HepG2 (cell line): ENCODE measurements around the gene METTL13.

ENCODE experiments used
- KAT2B ChIP-seq: fragments of 150-350 bp; IDR thresholded peaks from 2 replicates; pipeline ENCODE4 v1.6.1; 2014; ENCODE audit warnings: low read depth, low read length, borderline replicate concordance
- RNF219 ChIP-seq: sonication (generic); formaldehyde crosslinking; IDR thresholded peaks from 2 replicates; pipeline ENCODE4 v1.5.0; 2020; ENCODE audit warnings: mild to moderate bottlenecking, missing genetic modification reagents
- SP2 ChIP-seq: sonication (generic); formaldehyde crosslinking; IDR thresholded peaks from 2 replicates; pipeline ENCODE4 v1.5.1; 2020; ENCODE audit warnings: mild to moderate bottlenecking, missing genetic modification reagents
- TOE1 ChIP-seq: sonication (generic); formaldehyde crosslinking; IDR thresholded peaks from 2 replicates; pipeline ENCODE4 v1.4.0; 2020; ENCODE audit warnings: mild to moderate bottlenecking, missing genetic modification reagents
- ZKSCAN5 ChIP-seq: sonication (generic); formaldehyde crosslinking; IDR thresholded peaks from 2 replicates; pipeline ENCODE4 v1.5.1; 2020; ENCODE audit warnings: mild to moderate bottlenecking, missing genetic modification reagents
- ZMYM3 ChIP-seq: sonication (generic); formaldehyde crosslinking; IDR thresholded peaks from 2 replicates; pipeline ENCODE4 v1.5.1; 2020; ENCODE audit warnings: mild to moderate bottlenecking, missing genetic modification reagents
- ZNF207 ChIP-seq: fragments of 450-650 bp; IDR thresholded peaks from 2 replicates; pipeline ENCODE4 v1.6.1; 2016; ENCODE audit warnings: antibody characterized with exemption, borderline replicate concordance
- ZNF747 ChIP-seq: sonication (generic); formaldehyde crosslinking; IDR thresholded peaks from 2 replicates; pipeline ENCODE4 v1.8.1; 2023; ENCODE audit warnings: missing genetic modification reagents, mild to moderate bottlenecking, borderline replicate concordance
- TF ChIP-seq, protein P1 (sequence below): sonication (generic); formaldehyde crosslinking; IDR thresholded peaks from 2 replicates; pipeline ENCODE4 v1.5.0; 2020; ENCODE audit warnings: mild to moderate bottlenecking, missing genetic modification reagents, moderate library complexity
- TF ChIP-seq, protein P2 (sequence below): sonication (generic); formaldehyde crosslinking; IDR thresholded peaks from 2 replicates; pipeline ENCODE4 v1.4.0; 2020; ENCODE audit warnings: missing genetic modification reagents
- TF ChIP-seq, protein P3 (sequence below): sonication (generic); formaldehyde crosslinking; IDR thresholded peaks from 2 replicates; pipeline ENCODE4 v1.4.0; 2020; ENCODE audit warnings: missing genetic modification reagents
- TF ChIP-seq, protein P4 (sequence below), 2 experiments: sonication (generic) in 1 of 2; formaldehyde crosslinking in 1 of 2; IDR thresholded peaks; 2 replicates each; pipeline versions ENCODE4 v1.4.0 to v1.6.1; 2018 to 2020; ENCODE audit warnings: missing genetic modification reagents in 2 of 2, borderline replicate concordance in 1 of 2, low read depth in 1 of 2, mild to moderate bottlenecking in 1 of 2, missing biosample characterization in 1 of 2

- TF ChIP-seq TOE1 (CRISPR knock-in tag) (no peak), ZMYM3 (CRISPR knock-in tag) (no peak), SP2 (CRISPR knock-in tag) (no peak), KAT2B (no peak), ZNF747 (CRISPR knock-in tag) (no peak), ZNF207 (no peak), RNF219 (CRISPR knock-in tag) (no peak), ZKSCAN5 (CRISPR knock-in tag) (no peak)
- TF ChIP-seq, protein P1, sequence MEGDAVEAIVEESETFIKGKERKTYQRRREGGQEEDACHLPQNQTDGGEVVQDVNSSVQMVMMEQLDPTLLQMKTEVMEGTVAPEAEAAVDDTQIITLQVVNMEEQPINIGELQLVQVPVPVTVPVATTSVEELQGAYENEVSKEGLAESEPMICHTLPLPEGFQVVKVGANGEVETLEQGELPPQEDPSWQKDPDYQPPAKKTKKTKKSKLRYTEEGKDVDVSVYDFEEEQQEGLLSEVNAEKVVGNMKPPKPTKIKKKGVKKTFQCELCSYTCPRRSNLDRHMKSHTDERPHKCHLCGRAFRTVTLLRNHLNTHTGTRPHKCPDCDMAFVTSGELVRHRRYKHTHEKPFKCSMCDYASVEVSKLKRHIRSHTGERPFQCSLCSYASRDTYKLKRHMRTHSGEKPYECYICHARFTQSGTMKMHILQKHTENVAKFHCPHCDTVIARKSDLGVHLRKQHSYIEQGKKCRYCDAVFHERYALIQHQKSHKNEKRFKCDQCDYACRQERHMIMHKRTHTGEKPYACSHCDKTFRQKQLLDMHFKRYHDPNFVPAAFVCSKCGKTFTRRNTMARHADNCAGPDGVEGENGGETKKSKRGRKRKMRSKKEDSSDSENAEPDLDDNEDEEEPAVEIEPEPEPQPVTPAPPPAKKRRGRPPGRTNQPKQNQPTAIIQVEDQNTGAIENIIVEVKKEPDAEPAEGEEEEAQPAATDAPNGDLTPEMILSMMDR (CRISPR knock-in tag): no peak
- TF ChIP-seq, protein P2, sequence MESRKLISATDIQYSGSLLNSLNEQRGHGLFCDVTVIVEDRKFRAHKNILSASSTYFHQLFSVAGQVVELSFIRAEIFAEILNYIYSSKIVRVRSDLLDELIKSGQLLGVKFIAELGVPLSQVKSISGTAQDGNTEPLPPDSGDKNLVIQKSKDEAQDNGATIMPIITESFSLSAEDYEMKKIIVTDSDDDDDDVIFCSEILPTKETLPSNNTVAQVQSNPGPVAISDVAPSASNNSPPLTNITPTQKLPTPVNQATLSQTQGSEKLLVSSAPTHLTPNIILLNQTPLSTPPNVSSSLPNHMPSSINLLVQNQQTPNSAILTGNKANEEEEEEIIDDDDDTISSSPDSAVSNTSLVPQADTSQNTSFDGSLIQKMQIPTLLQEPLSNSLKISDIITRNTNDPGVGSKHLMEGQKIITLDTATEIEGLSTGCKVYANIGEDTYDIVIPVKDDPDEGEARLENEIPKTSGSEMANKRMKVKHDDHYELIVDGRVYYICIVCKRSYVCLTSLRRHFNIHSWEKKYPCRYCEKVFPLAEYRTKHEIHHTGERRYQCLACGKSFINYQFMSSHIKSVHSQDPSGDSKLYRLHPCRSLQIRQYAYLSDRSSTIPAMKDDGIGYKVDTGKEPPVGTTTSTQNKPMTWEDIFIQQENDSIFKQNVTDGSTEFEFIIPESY (CRISPR knock-in tag): no peak
- TF ChIP-seq, protein P3, sequence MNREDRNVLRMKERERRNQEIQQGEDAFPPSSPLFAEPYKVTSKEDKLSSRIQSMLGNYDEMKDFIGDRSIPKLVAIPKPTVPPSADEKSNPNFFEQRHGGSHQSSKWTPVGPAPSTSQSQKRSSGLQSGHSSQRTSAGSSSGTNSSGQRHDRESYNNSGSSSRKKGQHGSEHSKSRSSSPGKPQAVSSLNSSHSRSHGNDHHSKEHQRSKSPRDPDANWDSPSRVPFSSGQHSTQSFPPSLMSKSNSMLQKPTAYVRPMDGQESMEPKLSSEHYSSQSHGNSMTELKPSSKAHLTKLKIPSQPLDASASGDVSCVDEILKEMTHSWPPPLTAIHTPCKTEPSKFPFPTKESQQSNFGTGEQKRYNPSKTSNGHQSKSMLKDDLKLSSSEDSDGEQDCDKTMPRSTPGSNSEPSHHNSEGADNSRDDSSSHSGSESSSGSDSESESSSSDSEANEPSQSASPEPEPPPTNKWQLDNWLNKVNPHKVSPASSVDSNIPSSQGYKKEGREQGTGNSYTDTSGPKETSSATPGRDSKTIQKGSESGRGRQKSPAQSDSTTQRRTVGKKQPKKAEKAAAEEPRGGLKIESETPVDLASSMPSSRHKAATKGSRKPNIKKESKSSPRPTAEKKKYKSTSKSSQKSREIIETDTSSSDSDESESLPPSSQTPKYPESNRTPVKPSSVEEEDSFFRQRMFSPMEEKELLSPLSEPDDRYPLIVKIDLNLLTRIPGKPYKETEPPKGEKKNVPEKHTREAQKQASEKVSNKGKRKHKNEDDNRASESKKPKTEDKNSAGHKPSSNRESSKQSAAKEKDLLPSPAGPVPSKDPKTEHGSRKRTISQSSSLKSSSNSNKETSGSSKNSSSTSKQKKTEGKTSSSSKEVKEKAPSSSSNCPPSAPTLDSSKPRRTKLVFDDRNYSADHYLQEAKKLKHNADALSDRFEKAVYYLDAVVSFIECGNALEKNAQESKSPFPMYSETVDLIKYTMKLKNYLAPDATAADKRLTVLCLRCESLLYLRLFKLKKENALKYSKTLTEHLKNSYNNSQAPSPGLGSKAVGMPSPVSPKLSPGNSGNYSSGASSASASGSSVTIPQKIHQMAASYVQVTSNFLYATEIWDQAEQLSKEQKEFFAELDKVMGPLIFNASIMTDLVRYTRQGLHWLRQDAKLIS (CRISPR knock-in tag): no peak
- TF ChIP-seq, protein P4, sequence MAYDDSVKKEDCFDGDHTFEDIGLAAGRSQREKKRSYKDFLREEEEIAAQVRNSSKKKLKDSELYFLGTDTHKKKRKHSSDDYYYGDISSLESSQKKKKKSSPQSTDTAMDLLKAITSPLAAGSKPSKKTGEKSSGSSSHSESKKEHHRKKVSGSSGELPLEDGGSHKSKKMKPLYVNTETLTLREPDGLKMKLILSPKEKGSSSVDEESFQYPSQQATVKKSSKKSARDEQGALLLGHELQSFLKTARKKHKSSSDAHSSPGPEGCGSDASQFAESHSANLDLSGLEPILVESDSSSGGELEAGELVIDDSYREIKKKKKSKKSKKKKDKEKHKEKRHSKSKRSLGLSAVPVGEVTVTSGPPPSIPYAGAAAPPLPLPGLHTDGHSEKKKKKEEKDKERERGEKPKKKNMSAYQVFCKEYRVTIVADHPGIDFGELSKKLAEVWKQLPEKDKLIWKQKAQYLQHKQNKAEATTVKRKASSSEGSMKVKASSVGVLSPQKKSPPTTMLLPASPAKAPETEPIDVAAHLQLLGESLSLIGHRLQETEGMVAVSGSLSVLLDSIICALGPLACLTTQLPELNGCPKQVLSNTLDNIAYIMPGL (CRISPR knock-in tag; IDR thresholded peaks at IDR 0.05; ENCODE audit: borderline replicate concordance in 1 of 2, low read depth in 1 of 2): no peak
These were observed 51.8 kb downstream of the METTL13 start for GRCh38 chr1:171833091-171833825.
